Measurements from ENCODE around the gene ATXN1.

DNA sequence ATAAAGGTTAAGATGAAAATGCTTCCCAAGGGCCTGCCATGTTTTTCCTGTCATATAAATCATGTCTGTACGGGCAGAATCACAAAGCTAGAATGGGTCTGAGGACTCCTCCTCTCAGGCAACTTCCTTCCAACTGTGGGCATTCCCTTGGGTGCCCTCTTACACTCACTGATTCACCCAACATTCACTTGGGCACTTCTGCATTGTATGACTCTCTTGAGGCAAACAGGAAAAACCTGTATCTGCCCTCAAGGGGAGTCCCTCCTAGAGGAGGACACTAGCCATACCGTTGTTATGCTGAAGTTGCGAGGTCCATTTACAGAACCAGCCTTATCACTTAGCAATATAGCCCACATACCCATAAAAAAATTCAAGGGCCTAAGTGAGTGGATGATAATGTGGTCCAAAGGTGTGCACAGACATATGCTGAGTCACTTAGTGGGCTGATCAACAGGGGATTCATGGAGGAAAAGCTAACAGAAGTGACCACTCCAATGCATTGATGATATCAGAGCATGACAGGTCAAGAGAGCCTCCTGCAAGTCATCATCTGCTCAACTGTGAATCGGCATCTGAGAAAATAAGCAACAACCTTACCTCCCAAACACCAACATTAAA, 131.1 kb downstream of the ATXN1 start:
- TF ChIP-seq, protein P1, sequence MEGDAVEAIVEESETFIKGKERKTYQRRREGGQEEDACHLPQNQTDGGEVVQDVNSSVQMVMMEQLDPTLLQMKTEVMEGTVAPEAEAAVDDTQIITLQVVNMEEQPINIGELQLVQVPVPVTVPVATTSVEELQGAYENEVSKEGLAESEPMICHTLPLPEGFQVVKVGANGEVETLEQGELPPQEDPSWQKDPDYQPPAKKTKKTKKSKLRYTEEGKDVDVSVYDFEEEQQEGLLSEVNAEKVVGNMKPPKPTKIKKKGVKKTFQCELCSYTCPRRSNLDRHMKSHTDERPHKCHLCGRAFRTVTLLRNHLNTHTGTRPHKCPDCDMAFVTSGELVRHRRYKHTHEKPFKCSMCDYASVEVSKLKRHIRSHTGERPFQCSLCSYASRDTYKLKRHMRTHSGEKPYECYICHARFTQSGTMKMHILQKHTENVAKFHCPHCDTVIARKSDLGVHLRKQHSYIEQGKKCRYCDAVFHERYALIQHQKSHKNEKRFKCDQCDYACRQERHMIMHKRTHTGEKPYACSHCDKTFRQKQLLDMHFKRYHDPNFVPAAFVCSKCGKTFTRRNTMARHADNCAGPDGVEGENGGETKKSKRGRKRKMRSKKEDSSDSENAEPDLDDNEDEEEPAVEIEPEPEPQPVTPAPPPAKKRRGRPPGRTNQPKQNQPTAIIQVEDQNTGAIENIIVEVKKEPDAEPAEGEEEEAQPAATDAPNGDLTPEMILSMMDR (IDR thresholded peaks at IDR 0.05; ENCODE audit: insufficient read depth, low read length, poor library complexity, severe bottlenecking), result no peak
- TF ChIP-seq EZH2phosphoT487 (conservative IDR thresholded peaks at IDR 0.05; ENCODE audit: low read length), result no peak
